ENCODE measurements around the gene RRP12. TPM values are rescaled to one million over a fixed set of nuclear protein-coding genes. Genes with fewer than 3 reads are reported as not detected.

RRP12 gene
- polyA plus RNA-seq, 1 of the 3 experiments (the other 2 are of a cell fraction) = 46.4 TPM

- POLR2A ChIA-PET = no interaction called here
- Histone ChIP-seq H3K79me2 (ENCODE audit: insufficient read depth) (no peaks in the 10 kb centered on the region), H3K9ac (no peak overlapping the region), H4K20me1 (ENCODE audit: insufficient read depth) (no peaks in the 10 kb centered on the region), H3K9me3 (no peaks in the 10 kb centered on the region), H3K27me3 (ENCODE audit: insufficient read depth) (no peaks in the 10 kb centered on the region), H3K4me2 (no peak overlapping the region), H3F3A (replicated peaks; ENCODE audit: insufficient read depth) (no peaks in the 10 kb centered on the region), H3K36me3 (replicated peaks in 1 of 2; ENCODE audit: control insufficient read depth in 1 of 2, insufficient read depth in 2 of 2, low read length in 1 of 2) (peaks cover 22 to 63% of the 10 kb centered on the region in 2 experiments), H3K4me1 (ENCODE audit: control insufficient read depth in 1 of 2, insufficient read depth in 2 of 2, low read depth in 1 of 2, low read length in 1 of 2) (no peaks in the 10 kb centered on the region), H3K27ac (ENCODE audit: low read depth in 2 of 2, low read length in 1 of 2) (no peak overlapping the region), H3K9me2 (no peaks in the 10 kb centered on the region), H2AFZ (ENCODE audit: low read depth) (no peak overlapping the region), H3K4me3 (ENCODE audit: low read depth in 2 of 2, low read length in 1 of 2) (no peak overlapping the region)
- 97% methylated on average over 6 of the region's 7 CpGs for WGBS (ENCODE audit: low lambda C conversion rate)
- CTCF ChIA-PET = interaction anchor here (1.0 kb wide), 1 partner anchor 37 kb away, joined by 3 read pairs; no protein-coding TSS in a partner anchor
- DNase-seq = no peak
- TF ChIP-seq RCOR1 (IDR thresholded peaks at IDR 0.05; ENCODE audit: low read length) (no peak), NRF1 (IDR thresholded peaks at IDR 0.05; ENCODE audit: low read depth, low read length) (no peak), RAD21 (IDR thresholded peaks at IDR 0.05; ENCODE audit: low read length) (no peak), MAX (IDR thresholded peaks at IDR 0.05; ENCODE audit: low read depth) (no peak), JUND (IDR thresholded peaks at IDR 0.05) (no peak), PBX3 (IDR thresholded peaks at IDR 0.05) (no peak), MEF2A (IDR thresholded peaks at IDR 0.05; ENCODE audit: borderline replicate concordance, low read depth) (no peak), POLR2AphosphoS5 (IDR thresholded peaks at IDR 0.05; ENCODE audit: low read depth, low read length) (no peak), YY1 (IDR thresholded peaks at IDR 0.05; ENCODE audit: low read depth) (no peak), RXRA (IDR thresholded peaks at IDR 0.05; ENCODE audit: borderline replicate concordance, low read depth) (no peak), NFIC (IDR thresholded peaks at IDR 0.05; ENCODE audit: borderline replicate concordance) (no peak), USF2 (IDR thresholded peaks at IDR 0.05; ENCODE audit: borderline replicate concordance, low read depth, low read length) (no peak), USF1 (IDR thresholded peaks at IDR 0.05; ENCODE audit: borderline replicate concordance, low read depth) (no peak), GATA2 (CRISPR knock-in tag; IDR thresholded peaks at IDR 0.05) (no peak), REST (IDR thresholded peaks at IDR 0.05; ENCODE audit: low read depth, low read length) (no peak), GABPA (IDR thresholded peaks at IDR 0.05; ENCODE audit: low read depth) (no peak), MXI1 (IDR thresholded peaks at IDR 0.05; ENCODE audit: low read depth, low read length) (no peak), ZBTB33 (IDR thresholded peaks at IDR 0.05; ENCODE audit: borderline replicate concordance, low read depth) (no peak)
Measured at GRCh38 chr10:97383159-97383558, 18.0 kb downstream of the RRP12 start.
